HG03432 (cell line): Measurements from ENCODE around the gene RAD52.
"Not testable (repeated sequence)": the region's sequence is repeated elsewhere in the genome, so short reads cannot be mapped to it uniquely, and the experiment has no call there.

Experiments
- ATAC-seq: cut with Tn5 transposase; IDR thresholded peaks from one replicate; pipeline ENCODE4 v1.9.1; 2021; ENCODE audit warnings: mild to moderate bottlenecking, moderate library complexity; ENCODE audit not compliant: unreplicated experiment

The RAD52 gene

GRCh38 chr12:968545-968944 lies 19.1 kb upstream of the RAD52 start:
- ATAC-seq: no peak

- ATAC-seq: no peak
Measured at GRCh38 chr12:967641-968040, 18.1 kb upstream of the RAD52 start.

GRCh38 chr12:966724-967123 lies 17.2 kb upstream of the RAD52 start:
- ATAC-seq: no peak

GRCh38 chr12:958588-959123 lies 9.2 kb upstream of the RAD52 start:
- peak; percentile 80 for ATAC-seq

- no peak for ATAC-seq
Measured at GRCh38 chr12:955939-956338, 6.4 kb upstream of the RAD52 start.

- ATAC-seq: no peak
Measured at GRCh38 chr12:954741-955140, 5.2 kb upstream of the RAD52 start.

- no peak for ATAC-seq
Measured at GRCh38 chr12:953776-954175, 4.3 kb upstream of the RAD52 start.

- no peak for ATAC-seq
Measured at GRCh38 chr12:951176-951575, 1.7 kb upstream of the RAD52 start.

- ATAC-seq: no peak
Measured at GRCh38 chr12:948238-948637, 1.3 kb downstream of the RAD52 start.

GRCh38 chr12:946631-947030 lies 2.9 kb downstream of the RAD52 start:
- no peak for ATAC-seq

- no peak for ATAC-seq
Measured at GRCh38 chr12:946212-946611, 3.3 kb downstream of the RAD52 start.

- no peak for ATAC-seq
Measured at GRCh38 chr12:944211-944610, 5.3 kb downstream of the RAD52 start.

- ATAC-seq: no peak
Measured at GRCh38 chr12:943051-943450, 6.4 kb downstream of the RAD52 start.

GRCh38 chr12:938810-939209 lies 10.7 kb downstream of the RAD52 start:
- no peak for ATAC-seq

- ATAC-seq: no peak
Measured at GRCh38 chr12:936377-937345, 12.8 kb downstream of the RAD52 start.

GRCh38 chr12:935891-936290 lies 13.6 kb downstream of the RAD52 start:
- ATAC-seq: not testable (repeated sequence)

- ATAC-seq: no peak
Measured at GRCh38 chr12:931591-931990, 17.9 kb downstream of the RAD52 start.

GRCh38 chr12:931060-931459 lies 18.4 kb downstream of the RAD52 start:
- no peak for ATAC-seq

GRCh38 chr12:926641-927040 lies 22.9 kb downstream of the RAD52 start:
- ATAC-seq: no peak

GRCh38 chr12:922285-922684 lies 27.2 kb downstream of the RAD52 start:
- no peak for ATAC-seq

GRCh38 chr12:920676-921075 lies 28.8 kb downstream of the RAD52 start:
- ATAC-seq: no peak

GRCh38 chr12:916712-917445 lies 32.6 kb downstream of the RAD52 start:
- no peak for ATAC-seq
